Neural cell (in vitro differentiated cells): Measurements from ENCODE around the gene ZNF474. TPM values are rescaled to one million over a fixed set of nuclear protein-coding genes. Genes with fewer than 3 reads are reported as not detected.

Source experiments
- polyA plus RNA-seq: library from polyadenylated mRNA; depleted of rRNA; stranded (reverse); fragments of >200 nt; gene quantifications from 2 replicates; pipeline ENCODE4 v1.2.3, GENCODE V29; 2014

Gene ZNF474
- polyA plus RNA-seq, 1 donor from 2014 or later, result not detected

Other genes with a start within 250 kb of the ZNF474 start
- 2.9 and 6.1 TPM in 2 replicates for gene SRFBP1, start 167.6 kb upstream of the ZNF474 start, polyA plus RNA-seq
- 0.06 and 0.52 TPM in 2 replicates for gene LOX, start 51.3 kb upstream of the ZNF474 start, polyA plus RNA-seq
- gene SNCAIP, start 182.7 kb downstream of the ZNF474 start, polyA plus RNA-seq, result 25.6 and 29.9 TPM in 2 replicates